HEK293T (cell line): ENCODE measurements around the gene DENND2A.

Experiments used
- ARNT ChIP-seq: fragments of 450-650 bp; IDR thresholded peaks from 2 replicates; pipeline ENCODE4 v1.6.1; 2017; ENCODE audit warnings: mild to moderate bottlenecking
- CTBP1 ChIP-seq: fragments of 450-650 bp; IDR thresholded peaks from 2 replicates; pipeline ENCODE4 v1.6.1; 2016; ENCODE audit warnings: borderline replicate concordance
- ELF4 ChIP-seq: fragments of 450-650 bp; IDR thresholded peaks from 2 replicates; pipeline ENCODE4 v1.6.1; 2017; ENCODE audit warnings: antibody characterized with exemption
- FOXA1 ChIP-seq: fragments of 450-650 bp; IDR thresholded peaks from 2 replicates; pipeline ENCODE4 v1.6.1; 2016; ENCODE audit warnings: mild to moderate bottlenecking
- FOXK2 ChIP-seq: fragments of 450-650 bp; IDR thresholded peaks from 2 replicates; pipeline ENCODE4 v1.6.1; 2016; ENCODE audit warnings: mild to moderate bottlenecking
- L3MBTL2 ChIP-seq: fragments of 450-650 bp; conservative IDR thresholded peaks from 2 replicates; pipeline ENCODE4 v1.6.1; 2016; ENCODE audit warnings: mild to moderate bottlenecking
- SP1 ChIP-seq: fragments of 450-650 bp; IDR thresholded peaks from 2 replicates; pipeline ENCODE4 v1.6.1; 2017

- TF ChIP-seq SP1 (no peak), FOXK2 (no peak), CTBP1 (no peak), L3MBTL2 (no peak), FOXA1 (no peak), ELF4 (no peak), ARNT (no peak)
Measured at GRCh38 chr7:140621401-140622021, 19.1 kb downstream of the DENND2A start.
